ENCODE results near the gene HAGH.

GRCh38 chr16:1786242-1787055 is 40.2 kb downstream of the HAGH start:
- no peak for TF ChIP-seq CTCF (IDR thresholded peaks at IDR 0.05)
- TF ChIP-seq POLR2A (IDR thresholded peaks at IDR 0.05) = no peak
- no peak for TF ChIP-seq EP300 (IDR thresholded peaks at IDR 0.05)

Measured in upper lobe of left lung (tissue), 4 donors.